NB4 (cell line): ENCODE results near the gene EIF2D.

Experiments
- CTCF ChIP-seq: IDR thresholded peaks from one replicate; pipeline ENCODE4 v1.5.1; 2012; ENCODE audit warnings: low read depth, low read length
- MAX ChIP-seq: IDR thresholded peaks from 2 replicates; pipeline ENCODE4 v1.6.1; 2011; ENCODE audit warnings: low read depth, low read length

- TF ChIP-seq CTCF (no peak), MAX (no peak)
Observed at GRCh38 chr1:206651958-206652890, 40.0 kb upstream of the EIF2D start.
